Neuron (in vitro differentiated cells): ENCODE measurements around the gene GPC6.

ENCODE experiments used
- H2AFZ ChIP-seq: one replicate; pipeline ENCODE4 v1.6.1; 2013; ENCODE audit warnings: low read depth, mild to moderate bottlenecking, inconsistent platforms, low read length, moderate library complexity
- H3K27me3 ChIP-seq: one replicate; pipeline ENCODE4 v1.6.1; 2013; ENCODE audit warnings: low read length; ENCODE audit not compliant: insufficient read depth
- H3K36me3 ChIP-seq: one replicate; pipeline ENCODE4 v1.6.1; 2013; ENCODE audit warnings: low read length; ENCODE audit not compliant: insufficient read depth
- H3K4me1 ChIP-seq: one replicate; pipeline ENCODE4 v1.6.1; 2013; ENCODE audit warnings: low read length; ENCODE audit not compliant: insufficient read depth
- H3K4me3 ChIP-seq: 2 replicates; pipeline ENCODE4 v1.5.1; 2013; ENCODE audit warnings: mild to moderate bottlenecking, low read length, moderate library complexity
- H3K9me3 ChIP-seq: one replicate; pipeline ENCODE4 v1.6.1; 2013; ENCODE audit warnings: low read length

Gene GPC6

GRCh38 chr13:93621051-93621450, 394.4 kb downstream of the GPC6 start:
- Histone ChIP-seq H3K9me3 (no peaks in the 10 kb centered on the region), H3K4me3 (no peak overlapping the region), H3K27me3 (no peaks in the 10 kb centered on the region), H3K4me1 (no peaks in the 10 kb centered on the region), H3K36me3 (no peaks in the 10 kb centered on the region), H2AFZ (no peak overlapping the region)

DNA sequence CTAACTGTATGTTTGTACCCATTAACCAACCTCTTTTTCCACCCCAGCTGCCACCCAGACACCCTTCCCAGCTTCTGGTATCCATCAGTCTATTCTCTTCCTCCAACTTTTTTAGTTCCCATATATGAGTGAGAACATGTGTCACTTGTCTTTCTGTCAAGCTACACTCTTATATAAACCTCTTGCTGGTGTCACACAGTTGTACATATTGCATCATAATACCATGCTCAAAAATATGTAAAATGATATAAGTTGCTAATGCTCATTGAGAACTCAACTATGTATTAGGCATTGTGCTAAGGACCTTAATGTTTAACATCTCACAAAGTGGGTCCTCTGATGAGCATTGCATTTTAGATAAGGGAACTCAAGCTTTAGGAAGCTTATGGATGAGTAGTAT, 395.4 kb downstream of the GPC6 start:
- Histone ChIP-seq H3K4me1 (no peaks in the 10 kb centered on the region), H3K36me3 (no peaks in the 10 kb centered on the region), H3K4me3 (no peak overlapping the region), H3K9me3 (no peaks in the 10 kb centered on the region), H3K27me3 (no peaks in the 10 kb centered on the region), H2AFZ (no peak overlapping the region)

DNA sequence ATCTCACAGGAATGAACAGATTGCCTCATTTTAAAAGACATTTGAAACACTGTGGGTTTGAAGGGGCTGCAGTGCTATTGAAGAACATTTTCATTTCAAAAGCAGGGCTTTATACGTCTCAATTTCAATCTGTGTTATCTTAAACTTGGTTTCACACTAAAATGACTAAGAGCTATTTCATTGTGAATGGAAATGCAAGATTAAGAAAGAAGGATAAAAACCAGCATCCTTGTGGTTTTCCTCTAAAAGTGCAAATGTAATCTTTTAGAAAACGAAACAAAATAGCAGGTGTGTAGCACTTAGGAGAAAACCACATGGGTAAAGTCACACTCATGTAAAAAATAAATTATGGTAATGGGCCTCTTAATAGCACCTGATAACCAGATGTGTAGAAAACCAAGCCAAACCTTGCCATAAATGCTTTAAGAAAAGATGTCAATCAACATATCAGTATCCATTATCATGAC, 397.7 kb downstream of the GPC6 start:
- H3K36me3 ChIP-seq: no peaks in the 10 kb centered on the region
- H3K4me3 ChIP-seq: no peak overlapping the region
- H3K4me1 ChIP-seq: no peaks in the 10 kb centered on the region

GRCh38 chr13:93625536-93625935, 398.9 kb downstream of the GPC6 start:
- H3K9me3 ChIP-seq: no peaks in the 10 kb centered on the region
- no peak overlapping the region for H3K4me3 ChIP-seq
- H2AFZ ChIP-seq: no peak overlapping the region
- no peaks in the 10 kb centered on the region for H3K36me3 ChIP-seq
- no peaks in the 10 kb centered on the region for H3K27me3 ChIP-seq
- no peaks in the 10 kb centered on the region for H3K4me1 ChIP-seq

More for the DNA sequence above, 397.7 kb downstream of the GPC6 start:
- no peaks in the 10 kb centered on the region for H3K27me3 ChIP-seq
- H3K9me3 ChIP-seq: no peaks in the 10 kb centered on the region
- H2AFZ ChIP-seq: no peak overlapping the region

GRCh38 chr13:93628136-93628797, 401.7 kb downstream of the GPC6 start:
- H3K4me3 ChIP-seq: no peak overlapping the region
- H2AFZ ChIP-seq: no peak overlapping the region
- no peaks in the 10 kb centered on the region for H3K36me3 ChIP-seq
- no peaks in the 10 kb centered on the region for H3K4me1 ChIP-seq
- no peaks in the 10 kb centered on the region for H3K27me3 ChIP-seq
- no peaks in the 10 kb centered on the region for H3K9me3 ChIP-seq

DNA sequence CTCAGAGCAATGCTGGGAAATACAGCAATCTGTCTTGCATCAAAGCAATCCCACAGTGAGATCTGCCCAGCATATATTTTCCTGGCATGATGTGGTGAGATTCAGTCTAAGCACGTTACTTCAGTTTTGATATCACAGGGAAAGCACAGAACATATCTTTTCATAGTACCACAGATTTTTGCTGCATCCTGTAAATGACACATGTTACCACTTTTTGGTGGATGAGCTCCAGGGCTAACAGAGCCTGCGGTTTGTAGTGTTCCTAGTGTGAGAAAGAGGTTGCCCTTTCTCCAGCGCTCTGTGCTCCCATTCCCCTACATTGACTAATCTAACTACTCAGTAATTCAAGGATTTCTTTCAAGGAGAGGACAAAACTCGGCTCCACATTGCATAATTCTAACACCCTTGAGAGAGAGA, 409.0 kb downstream of the GPC6 start:
- H2AFZ ChIP-seq: no peak overlapping the region
- H3K9me3 ChIP-seq: no peaks in the 10 kb centered on the region
- H3K36me3 ChIP-seq: no peaks in the 10 kb centered on the region
- H3K27me3 ChIP-seq: no peaks in the 10 kb centered on the region
- H3K4me3 ChIP-seq: no peak overlapping the region
- no peaks in the 10 kb centered on the region for H3K4me1 ChIP-seq

- no peaks in the 10 kb centered on the region for H3K9me3 ChIP-seq
- no peaks in the 10 kb centered on the region for H3K27me3 ChIP-seq
- H3K36me3 ChIP-seq: no peaks in the 10 kb centered on the region
- H3K4me3 ChIP-seq: no peak overlapping the region
- no peak overlapping the region for H2AFZ ChIP-seq
- H3K4me1 ChIP-seq: no peaks in the 10 kb centered on the region
Observed at GRCh38 chr13:93637852-93638251, 411.2 kb downstream of the GPC6 start.

GRCh38 chr13:93640452-93640851, 413.8 kb downstream of the GPC6 start:
- H2AFZ ChIP-seq: no peak overlapping the region
- no peak overlapping the region for H3K4me3 ChIP-seq
- H3K9me3 ChIP-seq: no peaks in the 10 kb centered on the region
- H3K27me3 ChIP-seq: no peaks in the 10 kb centered on the region
- no peaks in the 10 kb centered on the region for H3K36me3 ChIP-seq
- no peaks in the 10 kb centered on the region for H3K4me1 ChIP-seq

DNA sequence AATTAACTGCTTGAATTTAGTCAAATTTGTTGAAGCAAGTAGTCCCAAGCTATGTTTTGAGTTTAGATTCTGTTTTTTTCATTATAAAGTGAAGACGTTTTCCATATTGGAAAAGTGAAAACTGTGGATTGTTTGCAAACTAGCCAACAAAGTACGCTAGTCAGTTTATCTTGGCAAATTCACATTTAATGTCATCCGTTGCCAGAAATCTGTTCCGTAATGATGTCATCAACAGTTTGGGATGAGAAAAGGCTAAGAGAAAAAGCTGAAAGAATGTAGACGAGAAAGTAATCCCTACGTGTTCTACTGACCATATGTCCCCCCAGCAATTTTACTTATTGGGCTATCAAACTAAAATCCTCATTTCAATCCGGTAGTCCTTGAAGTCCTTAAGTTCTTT, 419.6 kb downstream of the GPC6 start:
- Histone ChIP-seq H2AFZ (no peak overlapping the region), H3K36me3 (no peaks in the 10 kb centered on the region), H3K27me3 (no peaks in the 10 kb centered on the region), H3K4me1 (no peaks in the 10 kb centered on the region), H3K4me3 (no peak overlapping the region), H3K9me3 (no peaks in the 10 kb centered on the region)

- H3K36me3 ChIP-seq: no peaks in the 10 kb centered on the region
- H3K4me3 ChIP-seq: no peak overlapping the region
- H3K9me3 ChIP-seq: no peaks in the 10 kb centered on the region
- no peak overlapping the region for H2AFZ ChIP-seq
- no peaks in the 10 kb centered on the region for H3K27me3 ChIP-seq
- H3K4me1 ChIP-seq: no peaks in the 10 kb centered on the region
Observed at GRCh38 chr13:93649496-93649895, 422.9 kb downstream of the GPC6 start.

DNA sequence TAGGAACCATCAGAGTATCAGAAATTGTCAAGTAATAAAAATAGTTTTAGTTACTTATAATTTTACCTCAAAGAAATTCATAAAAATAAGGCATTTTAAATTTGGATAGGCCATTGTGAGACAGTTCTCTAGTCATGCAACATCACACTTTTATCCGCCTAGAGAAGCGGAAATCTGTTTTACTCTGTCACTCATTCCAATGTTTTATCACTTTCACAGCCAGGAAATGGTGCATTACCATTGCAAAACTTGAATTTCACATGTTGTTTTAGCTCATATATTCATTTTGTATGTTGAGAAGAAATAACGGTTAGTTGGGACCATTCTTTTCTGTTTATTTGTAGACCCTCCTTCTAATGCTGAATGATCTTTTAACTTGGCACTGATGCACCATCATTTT, 427.2 kb downstream of the GPC6 start:
- no peaks in the 10 kb centered on the region for H3K27me3 ChIP-seq
- no peak overlapping the region for H3K4me3 ChIP-seq
- H3K36me3 ChIP-seq: no peaks in the 10 kb centered on the region
- H2AFZ ChIP-seq: no peak overlapping the region
- H3K9me3 ChIP-seq: no peaks in the 10 kb centered on the region
- no peaks in the 10 kb centered on the region for H3K4me1 ChIP-seq

- no peaks in the 10 kb centered on the region for H3K4me1 ChIP-seq
- no peaks in the 10 kb centered on the region for H3K27me3 ChIP-seq
- H3K36me3 ChIP-seq: no peaks in the 10 kb centered on the region
- no peaks in the 10 kb centered on the region for H3K9me3 ChIP-seq
- no peak overlapping the region for H2AFZ ChIP-seq
- H3K4me3 ChIP-seq: no peak overlapping the region
Observed at GRCh38 chr13:93655154-93655553, 428.5 kb downstream of the GPC6 start.

GRCh38 chr13:93660391-93661063, 433.9 kb downstream of the GPC6 start:
- Histone ChIP-seq H3K9me3 (no peaks in the 10 kb centered on the region), H3K4me3 (no peak overlapping the region)

GRCh38 chr13:93670866-93671265, 444.3 kb downstream of the GPC6 start:
- no peak overlapping the region for H3K4me3 ChIP-seq
- H3K36me3 ChIP-seq: no peaks in the 10 kb centered on the region
- no peaks in the 10 kb centered on the region for H3K9me3 ChIP-seq
- H3K27me3 ChIP-seq: no peaks in the 10 kb centered on the region
- no peak overlapping the region for H2AFZ ChIP-seq
- H3K4me1 ChIP-seq: peaks cover 4% of the 10 kb centered on the region

More at GRCh38 chr13:93660391-93661063, 433.9 kb downstream of the GPC6 start:
- Histone ChIP-seq H2AFZ (no peak overlapping the region), H3K4me1 (no peaks in the 10 kb centered on the region), H3K36me3 (no peaks in the 10 kb centered on the region), H3K27me3 (no peaks in the 10 kb centered on the region)
